Testis (tissue), 2 donors: ENCODE data around the gene SLC7A5.

Experiments used
- POLR2A ChIP-seq: fragments of 450-650 bp; IDR thresholded peaks from one replicate; pipeline ENCODE4 v1.6.1; 2017; ENCODE audit warnings: antibody characterized with exemption, mild to moderate bottlenecking, moderate library complexity
- TF ChIP-seq, protein P1 (sequence below), 3 experiments: fragments of 450-650 bp in 2 of 3; fragments of 200-600 bp in 1 of 3; sonication (generic) in 1 of 3; IDR thresholded peaks; one replicate each; pipeline ENCODE4 v1.5.1; 2016 to 2019; ENCODE audit warnings: antibody characterized with exemption in 3 of 3, mild to moderate bottlenecking in 2 of 3, moderate library complexity in 1 of 3

DNA sequence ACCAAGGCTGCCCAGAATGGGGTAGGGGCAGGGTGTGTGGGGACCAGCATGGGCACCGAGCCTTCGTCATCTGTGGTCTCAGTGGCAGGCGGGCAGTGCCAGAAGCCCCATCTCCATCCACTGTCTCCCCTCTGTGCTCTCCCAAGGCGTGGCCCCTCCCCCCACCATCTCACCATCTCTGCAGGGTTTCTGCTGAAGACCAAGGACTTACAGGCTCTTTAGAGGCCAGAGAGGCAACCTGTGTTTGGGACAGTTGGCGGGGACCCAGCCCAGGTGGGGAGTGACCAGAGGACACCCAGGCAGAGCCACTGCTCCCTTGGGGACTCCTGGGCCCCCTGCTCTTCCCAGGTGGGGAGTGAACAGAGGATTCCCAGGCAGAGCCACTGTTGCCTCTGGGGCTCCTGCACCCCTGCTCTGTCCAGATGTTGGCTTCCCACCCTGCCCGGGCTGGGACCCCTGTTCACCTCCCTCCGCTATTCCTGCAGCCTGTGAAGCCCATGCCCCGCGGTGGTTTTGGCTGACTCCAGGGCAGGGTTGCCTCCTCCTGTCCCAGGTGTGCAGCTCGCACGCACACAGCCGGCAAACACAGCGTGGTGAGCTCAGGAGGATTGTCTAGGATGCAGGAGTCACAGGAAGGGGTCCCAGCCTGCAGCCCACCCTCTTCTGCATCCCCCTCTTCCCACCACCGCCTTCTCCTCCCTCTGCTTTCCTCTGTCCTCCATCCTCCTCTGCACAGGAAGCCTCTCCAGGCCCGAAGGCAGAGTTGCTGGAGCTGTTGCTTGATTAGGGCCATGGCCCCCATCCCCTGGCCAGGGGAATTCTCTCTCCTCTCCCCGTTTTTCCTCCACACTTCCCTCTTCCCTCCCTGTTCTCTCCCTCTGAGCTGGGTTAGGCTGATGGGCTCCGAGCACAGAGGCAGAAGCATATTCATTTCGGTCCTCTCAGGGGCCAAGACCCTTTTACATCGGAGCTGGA is 45.0 kb downstream of the SLC7A5 start:
- TF ChIP-seq POLR2A, result no peak
- TF ChIP-seq, protein P1, sequence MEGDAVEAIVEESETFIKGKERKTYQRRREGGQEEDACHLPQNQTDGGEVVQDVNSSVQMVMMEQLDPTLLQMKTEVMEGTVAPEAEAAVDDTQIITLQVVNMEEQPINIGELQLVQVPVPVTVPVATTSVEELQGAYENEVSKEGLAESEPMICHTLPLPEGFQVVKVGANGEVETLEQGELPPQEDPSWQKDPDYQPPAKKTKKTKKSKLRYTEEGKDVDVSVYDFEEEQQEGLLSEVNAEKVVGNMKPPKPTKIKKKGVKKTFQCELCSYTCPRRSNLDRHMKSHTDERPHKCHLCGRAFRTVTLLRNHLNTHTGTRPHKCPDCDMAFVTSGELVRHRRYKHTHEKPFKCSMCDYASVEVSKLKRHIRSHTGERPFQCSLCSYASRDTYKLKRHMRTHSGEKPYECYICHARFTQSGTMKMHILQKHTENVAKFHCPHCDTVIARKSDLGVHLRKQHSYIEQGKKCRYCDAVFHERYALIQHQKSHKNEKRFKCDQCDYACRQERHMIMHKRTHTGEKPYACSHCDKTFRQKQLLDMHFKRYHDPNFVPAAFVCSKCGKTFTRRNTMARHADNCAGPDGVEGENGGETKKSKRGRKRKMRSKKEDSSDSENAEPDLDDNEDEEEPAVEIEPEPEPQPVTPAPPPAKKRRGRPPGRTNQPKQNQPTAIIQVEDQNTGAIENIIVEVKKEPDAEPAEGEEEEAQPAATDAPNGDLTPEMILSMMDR (IDR thresholded peaks at IDR 0.05), result no peak
